Endodermal cell (in vitro differentiated cells): ENCODE data around the gene USP1. TPM values are rescaled to one million over a fixed set of nuclear protein-coding genes. Genes with fewer than 3 reads are reported as not detected.
A peak's percentile ranks its signal among the peaks of the same experiment; 100 is the strongest.

Experiments
- DNase-seq: peaks from one replicate; pipeline ENCODE4 v3.0.0-alpha.2; 2017
- H3K27ac ChIP-seq: 2 replicates; pipeline ENCODE4 v1.5.1; 2013; ENCODE audit warnings: mild to moderate bottlenecking, low read depth, low read length, moderate library complexity
- H3K27me3 ChIP-seq: 2 replicates; pipeline ENCODE4 v1.6.1; 2013; ENCODE audit warnings: mild to moderate bottlenecking, low read length, moderate library complexity; ENCODE audit not compliant: insufficient read depth, control insufficient read depth, poor library complexity, severe bottlenecking
- H3K36me3 ChIP-seq: 2 replicates; pipeline ENCODE4 v1.7.0; 2013; ENCODE audit warnings: mild to moderate bottlenecking, low read length, moderate library complexity; ENCODE audit not compliant: control insufficient read depth, insufficient read depth
- H3K4me1 ChIP-seq: one replicate; pipeline ENCODE4 v1.7.0; 2013; ENCODE audit warnings: low read length; ENCODE audit not compliant: control insufficient read depth, insufficient read depth
- H3K4me3 ChIP-seq: 2 replicates; pipeline ENCODE4 v1.5.1; 2013; ENCODE audit warnings: mild to moderate bottlenecking, low read length, moderate library complexity
- H3K9ac ChIP-seq: 2 replicates; pipeline ENCODE4 v1.6.1; 2013; ENCODE audit warnings: mild to moderate bottlenecking, low read length, moderate library complexity; ENCODE audit not compliant: poor library complexity, severe bottlenecking; ENCODE audit errors: extremely low read depth
- H3K9me3 ChIP-seq: 2 replicates; pipeline ENCODE4 v1.6.1; 2013; ENCODE audit warnings: mild to moderate bottlenecking, low read length, moderate library complexity; ENCODE audit not compliant: control insufficient read depth
- H3K27ac Mint-ChIP-seq: 2 replicates; pipeline ENCODE4 v1.8.0; 2020; ENCODE audit warnings: mixed read lengths
- H3K27me3 Mint-ChIP-seq: 2 replicates; pipeline ENCODE4 v1.8.0; 2021; ENCODE audit warnings: mild to moderate bottlenecking, mixed read lengths; ENCODE audit not compliant: insufficient read depth
- H3K36me3 Mint-ChIP-seq: 2 replicates; pipeline ENCODE4 v1.8.0; 2020; ENCODE audit warnings: low read depth, mixed read lengths
- H3K4me1 Mint-ChIP-seq: 2 replicates; pipeline ENCODE4 v1.8.0; 2020; ENCODE audit warnings: mixed read lengths
- H3K4me3 Mint-ChIP-seq: 2 replicates; pipeline ENCODE4 v1.8.0; 2020; ENCODE audit warnings: mild to moderate bottlenecking, moderate library complexity, mixed read lengths
- H3K9me3 Mint-ChIP-seq: 2 replicates; pipeline ENCODE4 v1.8.0; 2020; ENCODE audit warnings: mild to moderate bottlenecking, mixed read lengths
- WGBS, 2 experiments: methylation state at CpG; one replicate each; pipeline versions ENCODE4 v1.1.5 to v1.1.7; 2013; ENCODE audit warnings: missing lambda C conversion rate in 2 of 2, mixed read lengths in 1 of 2; ENCODE audit not compliant: insufficient coverage in 1 of 2, insufficient read length in 1 of 2; 5-methylcytosine and 5-hydroxymethylcytosine counted together
- total RNA-seq, 2 donors: library from RNA; stranded (reverse); fragmentation: NEBNext Ultra II Directional in 1 of 2; extraction: Animal tissue kit (Norgen Biotek cat#: 25700) in 1 of 2; gene quantifications; 2 replicates in 1 of 2; 3 replicates in 1 of 2; pipeline ENCODE4 v1.2.1, GENCODE V29; 2021
- TF ChIP-seq, protein P1 (sequence below): fragments of 200-600 bp; sonication (generic); conservative IDR thresholded peaks from 2 replicates; pipeline ENCODE4 v1.5.0; 2021; ENCODE audit warnings: antibody characterized with exemption, mild to moderate bottlenecking

Gene USP1
- total RNA-seq, 2 donors from 2014 or later = 42.5 to 55.8 TPM

DNA sequence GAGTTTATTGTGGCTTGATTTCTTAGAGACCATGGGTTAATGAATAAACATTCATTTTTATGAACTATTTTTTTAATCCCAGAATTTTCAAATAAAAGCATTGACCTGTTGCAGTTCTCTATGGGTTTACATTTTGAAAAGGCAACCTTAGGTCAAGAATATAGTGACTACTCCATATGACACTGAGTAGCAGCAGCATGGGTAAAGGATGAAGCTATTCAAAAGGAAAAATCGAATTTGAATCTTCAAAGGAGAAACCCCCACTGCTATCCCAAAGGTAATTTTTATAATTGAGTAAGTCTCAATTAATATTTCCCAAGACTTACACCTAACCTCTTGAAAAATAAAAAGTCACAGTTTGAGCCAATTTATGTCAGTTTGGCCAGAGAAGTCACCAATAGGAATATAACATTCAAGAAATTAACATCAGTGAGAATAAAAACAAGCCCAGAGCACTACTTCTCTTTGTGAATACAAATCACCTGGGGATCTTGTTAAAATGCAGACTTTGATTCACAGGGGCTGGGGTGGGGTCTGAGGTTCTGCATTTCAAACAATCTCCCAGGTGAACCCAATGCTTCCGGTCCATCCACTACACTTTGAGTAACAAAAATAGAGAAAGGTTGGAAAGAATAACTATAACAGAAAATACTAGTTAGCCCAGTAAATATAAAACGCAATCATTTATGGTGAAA lies 39.8 kb downstream of the USP1 start:
- Mint-ChIP-seq H3K4me3 (no peak overlapping the region), H3K4me1 (peaks cover 18% of the 10 kb centered on the region), H3K27me3 (no peaks in the 10 kb centered on the region), H3K9me3 (no peaks in the 10 kb centered on the region), H3K36me3 (peaks cover 45% of the 10 kb centered on the region), H3K27ac (no peak overlapping the region)
- no peaks in the 10 kb centered on the region for H3K9me3 ChIP-seq
- H3K4me1 ChIP-seq = no peaks in the 10 kb centered on the region
- H3K36me3 ChIP-seq = peaks cover 48% of the 10 kb centered on the region
- DNase-seq = peak; percentile 55
- H3K27me3 ChIP-seq = no peaks in the 10 kb centered on the region
- no peak overlapping the region for H3K4me3 ChIP-seq
- H3K9ac ChIP-seq = no peak overlapping the region
- TF ChIP-seq, protein P1, sequence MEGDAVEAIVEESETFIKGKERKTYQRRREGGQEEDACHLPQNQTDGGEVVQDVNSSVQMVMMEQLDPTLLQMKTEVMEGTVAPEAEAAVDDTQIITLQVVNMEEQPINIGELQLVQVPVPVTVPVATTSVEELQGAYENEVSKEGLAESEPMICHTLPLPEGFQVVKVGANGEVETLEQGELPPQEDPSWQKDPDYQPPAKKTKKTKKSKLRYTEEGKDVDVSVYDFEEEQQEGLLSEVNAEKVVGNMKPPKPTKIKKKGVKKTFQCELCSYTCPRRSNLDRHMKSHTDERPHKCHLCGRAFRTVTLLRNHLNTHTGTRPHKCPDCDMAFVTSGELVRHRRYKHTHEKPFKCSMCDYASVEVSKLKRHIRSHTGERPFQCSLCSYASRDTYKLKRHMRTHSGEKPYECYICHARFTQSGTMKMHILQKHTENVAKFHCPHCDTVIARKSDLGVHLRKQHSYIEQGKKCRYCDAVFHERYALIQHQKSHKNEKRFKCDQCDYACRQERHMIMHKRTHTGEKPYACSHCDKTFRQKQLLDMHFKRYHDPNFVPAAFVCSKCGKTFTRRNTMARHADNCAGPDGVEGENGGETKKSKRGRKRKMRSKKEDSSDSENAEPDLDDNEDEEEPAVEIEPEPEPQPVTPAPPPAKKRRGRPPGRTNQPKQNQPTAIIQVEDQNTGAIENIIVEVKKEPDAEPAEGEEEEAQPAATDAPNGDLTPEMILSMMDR = no peak
- WGBS, 2 experiments = 73 to 100% methylated on average over 1 to 3 of the region's 3 CpGs
- no peak overlapping the region for H3K27ac ChIP-seq

GRCh38 chr1:62481681-62482080 lies 44.8 kb downstream of the USP1 start:
- Mint-ChIP-seq H3K4me1 (peaks cover 9% of the 10 kb centered on the region), H3K4me3 (no peak overlapping the region), H3K27ac (no peak overlapping the region), H3K27me3 (no peaks in the 10 kb centered on the region), H3K9me3 (no peaks in the 10 kb centered on the region), H3K36me3 (peaks cover 30% of the 10 kb centered on the region)
- Histone ChIP-seq H3K4me3 (no peak overlapping the region), H3K27me3 (no peaks in the 10 kb centered on the region), H3K9ac (no peak overlapping the region), H3K27ac (no peak overlapping the region), H3K36me3 (peaks cover 20% of the 10 kb centered on the region), H3K4me1 (no peaks in the 10 kb centered on the region), H3K9me3 (no peaks in the 10 kb centered on the region)
- TF ChIP-seq, protein P1 = no peak
- WGBS, 2 experiments = 88% methylated on average over 3 of the region's 3 CpGs; no CpG with 5 or more reads in 1 of the 2 experiments
- DNase-seq = no peak

GRCh38 chr1:62484824-62485468 lies 48.1 kb downstream of the USP1 start:
- no peak overlapping the region for H3K9ac ChIP-seq
- Mint-ChIP-seq H3K4me3 (no peak overlapping the region), H3K9me3 (no peaks in the 10 kb centered on the region), H3K27me3 (no peaks in the 10 kb centered on the region), H3K4me1 (peaks cover 4% of the 10 kb centered on the region), H3K27ac (no peak overlapping the region), H3K36me3 (peaks cover 39% of the 10 kb centered on the region)
- H3K4me3 ChIP-seq = no peak overlapping the region
- no peak for DNase-seq
- no peaks in the 10 kb centered on the region for H3K9me3 ChIP-seq
- TF ChIP-seq, protein P1 = no peak
- H3K27ac ChIP-seq = no peak overlapping the region
- H3K36me3 ChIP-seq = peaks cover 34% of the 10 kb centered on the region
- H3K27me3 ChIP-seq = no peaks in the 10 kb centered on the region
- H3K4me1 ChIP-seq = no peaks in the 10 kb centered on the region
- 91 to 96% methylated on average over 3 to 5 of the region's 5 CpGs for WGBS, 2 experiments
